Measurements from ENCODE around the gene PDHB.

Gene PDHB

GRCh38 chr3:58433400-58434167, at the start of gene PDHB:
Gene PDHB (minus strand): TSS chr3:58433832. CDS start chr3:58433809, 23 bp downstream.
- DNase-seq (ENCODE audit: insufficient read length, low spot score) (peak; percentile 92), FAIRE-seq (peak; percentile 71)

GRCh38 chr3:58482917-58483636, 49.4 kb upstream of the PDHB start:
- FAIRE-seq (no peak), DNase-seq (ENCODE audit: insufficient read length, low spot score) (no peak)

- FAIRE-seq (no peak), DNase-seq (ENCODE audit: insufficient read length, low spot score) (no peak)
Observed at GRCh38 chr3:58480309-58480708, 46.7 kb upstream of the PDHB start.

- DNase-seq (ENCODE audit: insufficient read length, low spot score) (no peak), FAIRE-seq (no peak)
Observed at GRCh38 chr3:58478781-58479180, 45.1 kb upstream of the PDHB start.

GRCh38 chr3:58474967-58475578, 41.4 kb upstream of the PDHB start:
- FAIRE-seq = no peak

GRCh38 chr3:58474348-58474911, 40.8 kb upstream of the PDHB start:
- DNase-seq (ENCODE audit: insufficient read length, low spot score) (no peak), FAIRE-seq (no peak)

More at GRCh38 chr3:58474967-58475578, 41.4 kb upstream of the PDHB start:
- DNase-seq (ENCODE audit: insufficient read length, low spot score) = no peak

- no peak for DNase-seq (ENCODE audit: insufficient read length, low spot score)
- FAIRE-seq = no peak
Observed at GRCh38 chr3:58473275-58473674, 39.6 kb upstream of the PDHB start.

- DNase-seq (ENCODE audit: insufficient read length, low spot score) (no peak), FAIRE-seq (no peak)
Observed at GRCh38 chr3:58471025-58471887, 37.6 kb upstream of the PDHB start.

GRCh38 chr3:58470363-58471024, 36.9 kb upstream of the PDHB start:
- FAIRE-seq (no peak), DNase-seq (ENCODE audit: insufficient read length, low spot score) (no peak)

- no peak for DNase-seq (ENCODE audit: insufficient read length, low spot score)
- FAIRE-seq = no peak
Observed at GRCh38 chr3:58469096-58469495, 35.5 kb upstream of the PDHB start.

GRCh38 chr3:58466899-58467563, 33.4 kb upstream of the PDHB start:
- FAIRE-seq (no peak), DNase-seq (ENCODE audit: insufficient read length, low spot score) (no peak)

- FAIRE-seq = no peak
- no peak for DNase-seq (ENCODE audit: insufficient read length, low spot score)
Observed at GRCh38 chr3:58464866-58465265, 31.2 kb upstream of the PDHB start.

- DNase-seq (ENCODE audit: insufficient read length, low spot score) (no peak), FAIRE-seq (no peak)
Observed at GRCh38 chr3:58463942-58464271, 30.3 kb upstream of the PDHB start.

GRCh38 chr3:58463181-58463941, 29.7 kb upstream of the PDHB start:
- FAIRE-seq = peak; percentile 83
- peak; percentile 73 for DNase-seq (ENCODE audit: insufficient read length, low spot score)

GRCh38 chr3:58462829-58463180, 29.2 kb upstream of the PDHB start:
- FAIRE-seq = no peak
- no peak for DNase-seq (ENCODE audit: insufficient read length, low spot score)

GRCh38 chr3:58459160-58459559, 25.5 kb upstream of the PDHB start:
- no peak for DNase-seq (ENCODE audit: insufficient read length, low spot score)

GRCh38 chr3:58452176-58452575, 18.5 kb upstream of the PDHB start:
- FAIRE-seq (no peak), DNase-seq (ENCODE audit: insufficient read length, low spot score) (no peak)

More at GRCh38 chr3:58459160-58459559, 25.5 kb upstream of the PDHB start:
- no peak for FAIRE-seq

- FAIRE-seq (no peak), DNase-seq (ENCODE audit: insufficient read length, low spot score) (no peak)
Observed at GRCh38 chr3:58441514-58442450, 8.2 kb upstream of the PDHB start.
